ENCODE results near the gene LAMC2. TPM values are rescaled to one million over a fixed set of nuclear protein-coding genes. Genes with fewer than 3 reads are reported as not detected.

LAMC2 gene
- total RNA-seq, 2 donors from 2014 or later: not detected

DNA sequence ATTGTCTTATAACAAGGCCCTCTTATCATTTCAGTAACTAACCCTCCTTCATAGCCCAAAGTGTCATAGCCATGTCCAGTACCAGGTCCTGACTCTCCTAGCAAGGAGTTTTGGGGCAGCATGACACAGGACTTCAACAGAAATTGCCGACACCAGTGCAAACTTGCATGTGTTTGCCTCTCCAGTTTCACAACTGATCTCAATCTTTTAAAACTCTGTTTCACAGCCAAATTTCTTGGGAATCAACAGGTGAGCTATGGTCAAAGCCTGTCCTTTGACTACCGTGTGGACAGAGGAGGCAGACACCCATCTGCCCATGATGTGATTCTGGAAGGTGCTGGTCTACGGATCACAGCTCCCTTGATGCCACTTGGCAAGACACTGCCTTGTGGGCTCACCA is 36.8 kb downstream of the LAMC2 start:
- no peak for ATAC-seq
- no peak overlapping the region for H3K27ac Mint-ChIP-seq
- DNase-seq (ENCODE audit: low spot score in 2 of 2): no peak
- no peaks in the 10 kb centered on the region for H3K9me3 Mint-ChIP-seq
- no peaks in the 10 kb centered on the region for H3K36me3 Mint-ChIP-seq

DNA sequence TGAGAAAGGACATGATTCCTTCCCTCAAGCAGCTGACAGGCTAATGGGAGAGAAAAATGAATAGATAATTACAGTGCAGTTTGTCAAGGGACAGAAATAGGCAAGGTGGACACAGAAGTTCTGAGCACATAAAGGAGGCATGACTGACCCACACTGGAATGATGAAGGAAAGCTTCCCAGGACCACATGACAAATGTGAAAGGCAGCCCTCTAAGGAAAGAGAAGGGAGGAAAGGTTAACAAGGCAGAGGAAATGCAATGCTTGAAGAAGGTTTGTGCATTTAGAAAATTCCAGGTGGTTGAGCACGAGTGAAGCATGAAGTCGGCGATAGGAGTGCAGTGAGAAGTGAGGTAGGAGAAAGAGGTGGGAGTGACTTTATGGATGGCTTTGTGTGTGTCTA is 37.4 kb downstream of the LAMC2 start:
- DNase-seq (ENCODE audit: low spot score in 2 of 2) (no peak), ATAC-seq (no peak)
- no peaks in the 10 kb centered on the region for H3K36me3 Mint-ChIP-seq
- no peak overlapping the region for H3K27ac Mint-ChIP-seq
- H3K9me3 Mint-ChIP-seq: no peaks in the 10 kb centered on the region

DNA sequence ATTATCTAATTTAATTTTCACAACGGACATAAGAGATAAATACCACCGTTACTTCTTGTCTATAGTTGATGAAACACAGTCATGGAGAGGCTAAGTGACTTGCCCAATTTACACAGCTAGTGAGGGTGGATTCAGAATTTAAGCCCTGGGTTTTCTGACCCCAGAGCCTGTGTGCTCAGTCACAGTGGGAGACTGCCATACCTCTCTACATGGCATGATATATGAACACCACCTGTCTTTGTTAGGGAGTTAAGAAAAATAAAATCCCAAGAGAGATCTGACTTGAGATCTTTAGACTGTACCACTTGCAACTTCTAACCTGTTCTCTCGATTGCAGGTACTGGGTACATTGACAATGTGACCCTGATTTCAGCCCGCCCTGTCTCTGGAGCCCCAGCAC is 40.3 kb downstream of the LAMC2 start:
- no peaks in the 10 kb centered on the region for H3K36me3 Mint-ChIP-seq
- H3K27ac Mint-ChIP-seq: no peak overlapping the region
- DNase-seq (ENCODE audit: low spot score in 2 of 2) (no peak), ATAC-seq (no peak)
- no peaks in the 10 kb centered on the region for H3K9me3 Mint-ChIP-seq

DNA sequence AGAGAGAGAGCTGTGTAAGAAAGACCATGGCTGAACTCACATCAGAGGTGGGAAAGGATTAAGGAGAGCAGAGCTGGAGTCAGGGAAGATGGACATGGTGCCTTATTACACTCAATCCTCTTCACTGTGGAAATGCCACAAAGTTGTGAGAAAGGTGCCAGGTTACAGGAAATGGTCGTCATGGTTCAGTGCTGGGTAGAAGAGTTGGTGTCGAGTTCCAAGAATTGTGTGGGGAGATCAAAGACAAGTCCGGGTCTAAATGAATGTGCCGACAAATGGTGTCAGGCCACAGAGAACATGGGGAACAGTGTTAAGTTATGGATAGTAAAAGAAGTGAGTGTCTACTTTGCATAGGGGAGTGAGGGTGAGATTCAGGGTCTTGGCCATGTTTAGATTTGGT is 40.9 kb downstream of the LAMC2 start:
- peak; percentile 28 to 76 for ATAC-seq
- Mint-ChIP-seq H3K9me3 (no peaks in the 10 kb centered on the region), H3K36me3 (no peaks in the 10 kb centered on the region), H3K27ac (no peak overlapping the region)
- no peak for DNase-seq (ENCODE audit: low spot score in 2 of 2)

DNA sequence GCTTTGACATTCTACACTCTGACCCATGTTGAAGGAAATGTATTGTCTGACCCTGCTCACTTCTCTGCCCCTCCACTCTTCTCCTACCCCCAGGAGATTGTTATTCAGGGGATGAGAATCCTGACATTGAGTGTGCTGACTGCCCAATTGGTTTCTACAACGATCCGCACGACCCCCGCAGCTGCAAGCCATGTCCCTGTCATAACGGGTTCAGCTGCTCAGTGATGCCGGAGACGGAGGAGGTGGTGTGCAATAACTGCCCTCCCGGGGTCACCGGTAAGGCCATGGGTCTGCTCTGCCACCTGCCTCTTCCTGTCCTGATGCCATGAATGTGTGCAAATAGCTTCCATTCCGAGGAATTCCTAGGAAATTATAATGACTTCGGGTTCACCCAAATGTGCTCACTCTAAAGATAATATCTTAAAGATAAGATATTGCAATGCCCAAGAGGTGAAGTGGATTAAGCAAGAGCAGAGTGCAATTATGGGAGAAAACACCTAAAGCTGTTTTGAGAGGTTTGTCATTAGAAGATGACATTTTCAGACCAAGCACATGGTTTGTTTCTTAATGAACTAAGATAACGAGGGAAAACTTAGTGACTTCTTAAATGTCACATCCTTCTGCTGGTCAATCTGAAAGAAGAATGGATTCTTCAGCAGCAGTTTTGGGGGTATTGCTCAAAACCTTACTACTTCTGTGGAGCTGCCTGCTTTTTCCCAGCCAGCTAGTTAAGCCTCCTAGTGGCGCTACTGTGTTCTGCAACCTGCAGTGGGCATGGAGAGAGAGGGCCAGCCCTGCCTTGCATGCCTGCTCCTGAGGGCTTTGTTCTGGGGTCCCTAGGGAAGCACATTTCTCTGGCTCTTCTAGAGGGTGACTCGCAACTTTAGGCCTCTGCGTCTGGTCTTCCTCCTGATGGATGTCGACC is 41.6 kb downstream of the LAMC2 start:
- no peaks in the 10 kb centered on the region for H3K9me3 Mint-ChIP-seq
- no peaks in the 10 kb centered on the region for H3K36me3 Mint-ChIP-seq
- H3K27ac Mint-ChIP-seq: no peak overlapping the region
- ATAC-seq (peak; percentile 44 to 69), DNase-seq (ENCODE audit: low spot score in 2 of 2) (peak in 1 of 2 donors; percentile 58)

DNA sequence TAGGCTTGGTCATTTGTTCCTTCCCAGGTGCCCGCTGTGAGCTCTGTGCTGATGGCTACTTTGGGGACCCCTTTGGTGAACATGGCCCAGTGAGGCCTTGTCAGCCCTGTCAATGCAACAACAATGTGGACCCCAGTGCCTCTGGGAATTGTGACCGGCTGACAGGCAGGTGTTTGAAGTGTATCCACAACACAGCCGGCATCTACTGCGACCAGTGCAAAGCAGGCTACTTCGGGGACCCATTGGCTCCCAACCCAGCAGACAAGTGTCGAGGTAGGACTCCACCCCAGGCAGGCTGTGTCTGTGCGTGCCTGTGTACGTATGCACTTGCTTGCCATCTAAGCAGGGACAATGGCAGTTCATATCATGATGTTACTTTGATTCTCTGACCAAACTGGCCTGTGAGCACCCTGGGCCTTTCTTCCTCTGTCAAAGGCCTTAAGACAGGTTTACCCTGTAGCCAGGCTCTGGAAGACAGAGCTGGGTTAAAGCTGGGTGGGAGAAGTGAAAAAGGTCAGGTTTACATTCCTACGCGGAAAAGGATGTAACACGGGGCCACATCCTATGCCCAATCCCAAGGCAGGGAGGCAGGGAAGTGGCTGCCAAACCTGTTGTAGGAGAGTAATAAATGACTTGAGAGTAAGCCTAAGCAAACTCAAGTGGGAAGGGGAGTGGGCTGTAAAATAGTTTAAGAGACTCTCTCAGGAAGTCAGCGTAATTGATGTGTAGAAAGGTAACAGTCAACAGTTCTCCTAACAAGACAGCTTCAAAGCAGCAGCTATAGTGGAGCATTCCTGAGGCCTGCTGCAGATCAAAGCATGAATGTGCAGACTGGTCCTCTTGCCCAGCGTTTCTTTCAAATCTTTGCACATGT is 42.5 kb downstream of the LAMC2 start:
- Mint-ChIP-seq H3K36me3 (no peaks in the 10 kb centered on the region), H3K9me3 (no peaks in the 10 kb centered on the region), H3K27ac (no peak overlapping the region)
- no peak for DNase-seq (ENCODE audit: low spot score in 2 of 2)
- peak in 1 of 2 donors; percentile 20 for ATAC-seq

DNA sequence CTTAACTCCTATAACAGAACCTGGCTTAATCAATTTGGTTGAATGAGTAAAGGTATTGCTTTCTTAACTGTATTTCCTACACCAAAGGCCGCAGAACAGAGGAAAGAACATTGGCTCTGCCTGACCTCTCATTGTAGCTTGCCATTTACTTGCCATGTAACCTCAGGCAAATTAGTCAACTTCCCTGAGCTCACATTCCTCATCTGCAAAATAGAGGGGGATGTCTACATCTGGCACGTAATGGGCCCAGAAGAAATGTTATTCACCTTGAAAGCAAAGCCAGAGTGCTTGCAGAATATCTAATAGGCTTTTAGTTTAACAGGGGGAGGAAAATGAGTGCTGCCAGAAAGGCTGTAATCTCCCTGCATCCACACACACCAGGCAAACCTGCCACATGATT is 44.3 kb downstream of the LAMC2 start:
- ATAC-seq (no peak), DNase-seq (ENCODE audit: low spot score in 2 of 2) (no peak)
- Mint-ChIP-seq H3K9me3 (no peaks in the 10 kb centered on the region), H3K27ac (no peak overlapping the region), H3K36me3 (no peaks in the 10 kb centered on the region)

DNA sequence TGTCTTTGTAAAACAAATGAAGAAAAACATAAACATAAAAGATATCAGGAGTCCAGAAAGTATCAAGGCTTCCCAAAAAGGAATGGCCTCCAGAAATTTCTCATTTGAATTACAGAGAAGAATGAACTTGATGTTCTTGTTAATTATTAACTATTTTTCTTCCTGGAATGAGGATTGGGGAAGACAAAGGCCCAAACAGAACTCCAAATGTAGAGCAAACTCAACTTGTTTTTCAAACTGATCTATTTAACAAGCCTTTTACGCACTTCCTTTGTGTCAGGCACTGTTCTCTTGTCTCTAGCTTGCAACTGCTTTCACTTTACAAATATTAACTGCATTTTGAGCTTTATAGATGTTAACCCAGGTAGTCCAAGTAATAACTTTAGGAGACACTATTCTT is 45.5 kb downstream of the LAMC2 start:
- no peaks in the 10 kb centered on the region for H3K9me3 Mint-ChIP-seq
- ATAC-seq (no peak), DNase-seq (ENCODE audit: low spot score in 2 of 2) (no peak)
- no peaks in the 10 kb centered on the region for H3K36me3 Mint-ChIP-seq
- no peak overlapping the region for H3K27ac Mint-ChIP-seq

DNA sequence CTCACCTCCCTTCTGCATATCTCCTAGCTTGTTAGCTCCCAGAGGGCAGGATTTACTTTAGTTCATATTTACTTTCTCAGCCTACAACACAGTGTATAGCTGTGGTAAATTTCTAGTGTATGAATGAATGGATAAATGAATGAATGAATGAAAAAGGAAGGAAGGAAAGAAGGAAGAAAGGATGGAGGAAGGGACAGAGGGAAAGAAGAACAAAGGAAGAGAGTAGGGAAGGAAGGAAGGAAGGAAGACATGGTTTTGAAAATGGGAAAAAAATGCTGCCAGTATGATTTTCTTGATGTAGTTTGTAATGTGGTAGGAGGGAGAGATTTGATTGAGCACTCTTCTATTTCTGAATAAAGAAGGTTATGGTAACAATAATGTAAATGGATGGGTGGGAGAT is 47.0 kb downstream of the LAMC2 start:
- Mint-ChIP-seq H3K27ac (no peak overlapping the region), H3K9me3 (no peaks in the 10 kb centered on the region), H3K36me3 (no peaks in the 10 kb centered on the region)
- DNase-seq (ENCODE audit: low spot score in 2 of 2) (no peak), ATAC-seq (no peak)

DNA sequence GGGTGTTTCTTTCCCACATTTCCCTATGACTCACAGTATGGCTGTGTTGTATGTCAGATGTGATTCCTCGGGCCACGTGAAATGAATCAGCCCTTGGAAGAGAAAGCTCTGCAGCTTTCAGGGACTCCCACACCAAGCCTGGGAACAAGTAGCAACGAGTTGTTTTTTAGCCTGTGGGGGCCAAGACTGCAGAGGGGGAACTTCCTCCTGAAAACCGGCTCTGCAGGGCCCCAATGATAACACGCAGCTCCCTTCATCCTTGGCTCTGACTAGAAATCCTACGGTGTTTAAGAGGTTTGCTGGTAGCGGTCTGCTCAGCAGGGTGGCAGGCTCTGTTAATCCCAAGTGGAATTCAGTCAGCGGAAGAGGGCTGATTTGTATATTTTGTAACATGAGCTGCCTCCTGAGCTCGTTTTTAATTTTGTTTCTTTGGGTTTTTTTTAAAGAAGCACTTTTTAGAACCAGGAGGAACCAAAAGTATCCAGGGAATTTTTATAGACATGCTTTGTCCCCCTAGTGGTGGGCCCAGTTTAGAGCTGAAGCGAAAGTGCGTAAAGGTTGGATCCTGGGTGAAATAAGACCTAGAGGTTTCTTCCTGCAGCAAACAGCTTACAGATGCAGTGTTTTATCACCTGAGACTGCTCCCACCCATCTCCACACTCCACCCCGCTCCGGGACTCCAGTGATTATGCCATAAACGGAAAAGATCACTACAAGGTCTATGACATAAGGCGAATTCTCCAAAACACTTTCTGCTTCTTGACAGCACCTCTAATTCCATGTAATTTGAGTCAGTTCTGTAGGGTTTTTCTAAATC is 48.8 kb downstream of the LAMC2 start:
- DNase-seq (ENCODE audit: low spot score in 2 of 2) (no peak), ATAC-seq (no peak)
- no peak overlapping the region for H3K27ac Mint-ChIP-seq
- no peaks in the 10 kb centered on the region for H3K36me3 Mint-ChIP-seq
- no peaks in the 10 kb centered on the region for H3K9me3 Mint-ChIP-seq

DNA sequence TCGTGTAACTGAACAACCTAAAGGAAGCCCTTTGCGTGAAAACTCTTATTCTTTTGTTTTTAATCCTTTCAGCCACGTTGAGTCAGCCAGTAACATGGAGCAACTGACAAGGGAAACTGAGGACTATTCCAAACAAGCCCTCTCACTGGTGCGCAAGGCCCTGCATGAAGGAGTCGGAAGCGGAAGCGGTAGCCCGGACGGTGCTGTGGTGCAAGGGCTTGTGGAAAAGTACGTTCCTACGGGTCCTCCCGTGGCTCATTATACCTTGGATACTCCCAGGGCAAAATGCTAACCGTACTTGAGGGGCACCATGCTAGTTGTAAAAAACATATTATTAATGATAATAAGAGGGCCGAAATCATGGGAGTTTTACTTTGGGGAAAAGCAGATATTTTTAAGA is 49.4 kb downstream of the LAMC2 start:
- Mint-ChIP-seq H3K9me3 (no peaks in the 10 kb centered on the region), H3K36me3 (no peaks in the 10 kb centered on the region), H3K27ac (no peak overlapping the region)
- no peak for ATAC-seq
- DNase-seq (ENCODE audit: low spot score in 2 of 2): no peak

DNA sequence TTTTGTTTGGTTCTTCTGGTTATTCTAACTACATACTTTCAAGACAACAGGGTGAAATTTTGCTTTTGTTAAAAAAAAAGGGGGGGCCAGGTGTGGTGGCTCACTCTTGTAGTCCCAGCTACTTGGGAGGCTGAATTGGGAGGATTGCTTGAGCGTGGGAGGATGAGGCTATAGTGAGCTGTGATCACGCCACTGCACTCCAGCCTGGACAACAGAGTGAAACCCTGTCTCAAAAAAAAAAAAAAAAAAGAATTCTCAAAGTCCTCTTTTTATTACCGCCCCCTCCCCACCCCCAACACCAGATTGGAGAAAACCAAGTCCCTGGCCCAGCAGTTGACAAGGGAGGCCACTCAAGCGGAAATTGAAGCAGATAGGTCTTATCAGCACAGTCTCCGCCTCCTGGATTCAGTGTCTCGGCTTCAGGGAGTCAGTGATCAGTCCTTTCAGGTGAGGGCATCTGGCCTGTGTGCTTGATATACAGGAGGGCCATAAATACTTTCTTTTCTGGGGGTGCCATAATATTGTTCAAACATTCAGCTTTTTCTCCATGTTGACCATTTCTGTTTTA is 50.2 kb downstream of the LAMC2 start:
- ATAC-seq: no peak
- DNase-seq (ENCODE audit: low spot score in 2 of 2): no peak
- no peak overlapping the region for H3K27ac Mint-ChIP-seq
- no peaks in the 10 kb centered on the region for H3K9me3 Mint-ChIP-seq
- H3K36me3 Mint-ChIP-seq: no peaks in the 10 kb centered on the region

DNA sequence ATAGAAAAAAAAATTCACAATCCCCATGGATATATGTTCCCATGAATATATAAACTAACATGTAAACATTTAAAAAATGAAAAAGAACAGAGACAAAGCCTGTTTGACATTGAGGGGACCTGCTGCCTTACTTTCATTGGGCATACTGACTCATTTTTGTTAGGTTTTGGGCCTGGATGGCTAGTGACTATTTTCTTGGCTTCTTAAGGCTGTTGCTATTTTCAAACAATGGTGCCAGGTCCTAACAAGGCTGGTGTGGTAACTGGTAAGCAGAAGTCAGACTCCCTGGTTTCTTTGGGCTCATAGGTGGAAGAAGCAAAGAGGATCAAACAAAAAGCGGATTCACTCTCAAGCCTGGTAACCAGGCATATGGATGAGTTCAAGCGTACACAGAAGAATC is 51.0 kb downstream of the LAMC2 start:
- DNase-seq (ENCODE audit: low spot score in 2 of 2) (no peak), ATAC-seq (no peak)
- Mint-ChIP-seq H3K9me3 (no peaks in the 10 kb centered on the region), H3K27ac (no peak overlapping the region), H3K36me3 (no peaks in the 10 kb centered on the region)

DNA sequence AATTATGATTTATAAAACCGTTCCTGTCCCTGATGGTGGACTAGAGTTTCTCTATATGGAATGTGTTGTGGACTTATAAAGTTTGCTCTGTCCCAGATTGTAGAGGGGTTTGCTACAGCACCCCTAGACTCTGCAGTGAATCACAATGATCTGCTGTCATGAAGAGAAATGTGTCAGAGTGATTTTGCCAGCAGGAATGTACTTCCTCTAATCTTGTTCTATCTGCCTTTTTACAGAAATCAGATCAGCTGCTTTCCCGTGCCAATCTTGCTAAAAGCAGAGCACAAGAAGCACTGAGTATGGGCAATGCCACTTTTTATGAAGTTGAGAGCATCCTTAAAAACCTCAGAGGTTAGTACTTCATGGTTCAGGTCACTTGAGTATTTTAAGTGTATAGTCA is 52.0 kb downstream of the LAMC2 start:
- Mint-ChIP-seq H3K27ac (no peak overlapping the region), H3K9me3 (no peaks in the 10 kb centered on the region), H3K36me3 (no peaks in the 10 kb centered on the region)
- DNase-seq (ENCODE audit: low spot score in 2 of 2) (no peak), ATAC-seq (no peak)

DNA sequence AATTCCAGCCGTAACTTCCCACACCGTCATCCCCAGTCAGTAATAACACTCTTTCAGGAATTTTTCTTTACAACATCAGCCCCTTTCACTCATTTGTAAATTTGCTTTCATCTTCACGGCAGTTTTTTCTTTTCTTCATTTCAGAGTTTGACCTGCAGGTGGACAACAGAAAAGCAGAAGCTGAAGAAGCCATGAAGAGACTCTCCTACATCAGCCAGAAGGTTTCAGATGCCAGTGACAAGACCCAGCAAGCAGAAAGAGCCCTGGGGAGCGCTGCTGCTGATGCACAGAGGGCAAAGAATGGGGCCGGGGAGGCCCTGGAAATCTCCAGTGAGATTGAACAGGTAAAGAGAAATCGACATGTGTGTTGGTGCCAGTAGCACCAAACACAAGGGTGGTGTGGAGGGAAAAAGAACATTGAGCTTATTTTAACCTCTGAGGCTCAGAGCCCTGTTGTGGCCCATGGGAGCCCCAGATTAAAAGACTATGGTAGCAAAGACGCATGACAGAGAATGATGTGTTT is 53.2 kb downstream of the LAMC2 start:
- Mint-ChIP-seq H3K36me3 (no peaks in the 10 kb centered on the region), H3K27ac (no peak overlapping the region), H3K9me3 (no peaks in the 10 kb centered on the region)
- no peak for ATAC-seq
- no peak for DNase-seq (ENCODE audit: low spot score in 2 of 2)

DNA sequence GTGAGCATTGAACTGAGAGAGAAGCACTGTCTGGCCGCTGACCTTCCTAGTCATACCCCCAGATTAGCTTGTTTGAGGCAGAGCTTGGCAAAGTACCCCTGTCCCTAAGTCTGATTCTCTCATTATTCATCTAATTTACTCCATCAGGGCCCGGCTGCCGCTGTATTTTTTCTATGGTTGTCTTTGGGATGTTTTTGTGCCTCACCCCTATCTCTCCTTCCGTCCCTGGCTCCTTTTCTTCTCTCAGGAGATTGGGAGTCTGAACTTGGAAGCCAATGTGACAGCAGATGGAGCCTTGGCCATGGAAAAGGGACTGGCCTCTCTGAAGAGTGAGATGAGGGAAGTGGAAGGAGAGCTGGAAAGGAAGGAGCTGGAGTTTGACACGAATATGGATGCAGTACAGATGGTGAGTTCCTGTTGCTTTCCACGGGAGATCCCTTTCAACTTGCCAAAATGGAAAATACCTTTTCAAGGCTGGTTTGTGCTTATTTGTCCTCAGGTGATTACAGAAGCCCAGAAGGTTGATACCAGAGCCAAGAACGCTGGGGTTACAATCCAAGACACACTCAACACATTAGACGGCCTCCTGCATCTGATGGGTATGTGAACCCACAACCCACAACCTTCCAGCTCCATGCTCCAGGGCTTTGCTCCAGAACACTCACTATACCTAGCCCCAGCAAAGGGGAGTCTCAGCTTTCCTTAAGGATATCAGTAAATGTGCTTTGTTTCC is 53.9 kb downstream of the LAMC2 start:
- H3K27ac Mint-ChIP-seq: peak overlapping the region in 1 of 2 donors; percentile 28
- H3K9me3 Mint-ChIP-seq: no peaks in the 10 kb centered on the region
- ATAC-seq (no peak), DNase-seq (ENCODE audit: low spot score in 2 of 2) (no peak)
- no peaks in the 10 kb centered on the region for H3K36me3 Mint-ChIP-seq

All from activated naive CD4-positive, alpha-beta T cell treated with anti-CD3 and anti-CD28 coated beads, Interleukin-2, amount 50 U/mL, for 72 hours (primary cell).